Prostate gland (tissue), 2 donors: Measurements from ENCODE around the gene RRP7A.
"Not testable (repeated sequence)": the region's sequence is repeated elsewhere in the genome, so short reads cannot be mapped to it uniquely, and the experiment has no call there.

ENCODE experiments used
- CTCF ChIP-seq, 4 experiments: fragments of 200-600 bp in 2 of 4; fragments of 450-650 bp in 2 of 4; sonication (generic) in 2 of 4; IDR thresholded peaks; 1 replicate in 3 of 4; 2 replicates in 1 of 4; pipeline ENCODE4 v1.5.1; 2016 to 2019; ENCODE audit warnings: antibody characterized with exemption in 4 of 4, mild to moderate bottlenecking in 2 of 4, moderate library complexity in 2 of 4
- POLR2A ChIP-seq: fragments of 450-650 bp; IDR thresholded peaks from one replicate; pipeline ENCODE4 v1.6.1; 2016; ENCODE audit warnings: antibody characterized with exemption, mild to moderate bottlenecking
- POLR2AphosphoS5 ChIP-seq: sonication (generic); formaldehyde crosslinking; IDR thresholded peaks from one replicate; pipeline ENCODE4 v1.6.1; 2017; ENCODE audit warnings: antibody characterized with exemption

- not testable (repeated sequence) for TF ChIP-seq POLR2A, POLR2AphosphoS5
- peak in 2 of 4 experiments; percentile 29 to 51 for TF ChIP-seq CTCF (IDR thresholded peaks at IDR 0.05)
These were observed 7.2 kb downstream of the RRP7A start for GRCh38 chr22:42512273-42512990.
